Right kidney (tissue), 1 donor: ENCODE measurements around the gene FAM171A2.
"Not testable (repeated sequence)": the region's sequence is repeated elsewhere in the genome, so short reads cannot be mapped to it uniquely, and the experiment has no call there.

Experiments
- DNase-seq: peaks from one replicate; pipeline ENCODE4 v3.0.0-alpha.2; 2016

FAM171A2 gene

DNA sequence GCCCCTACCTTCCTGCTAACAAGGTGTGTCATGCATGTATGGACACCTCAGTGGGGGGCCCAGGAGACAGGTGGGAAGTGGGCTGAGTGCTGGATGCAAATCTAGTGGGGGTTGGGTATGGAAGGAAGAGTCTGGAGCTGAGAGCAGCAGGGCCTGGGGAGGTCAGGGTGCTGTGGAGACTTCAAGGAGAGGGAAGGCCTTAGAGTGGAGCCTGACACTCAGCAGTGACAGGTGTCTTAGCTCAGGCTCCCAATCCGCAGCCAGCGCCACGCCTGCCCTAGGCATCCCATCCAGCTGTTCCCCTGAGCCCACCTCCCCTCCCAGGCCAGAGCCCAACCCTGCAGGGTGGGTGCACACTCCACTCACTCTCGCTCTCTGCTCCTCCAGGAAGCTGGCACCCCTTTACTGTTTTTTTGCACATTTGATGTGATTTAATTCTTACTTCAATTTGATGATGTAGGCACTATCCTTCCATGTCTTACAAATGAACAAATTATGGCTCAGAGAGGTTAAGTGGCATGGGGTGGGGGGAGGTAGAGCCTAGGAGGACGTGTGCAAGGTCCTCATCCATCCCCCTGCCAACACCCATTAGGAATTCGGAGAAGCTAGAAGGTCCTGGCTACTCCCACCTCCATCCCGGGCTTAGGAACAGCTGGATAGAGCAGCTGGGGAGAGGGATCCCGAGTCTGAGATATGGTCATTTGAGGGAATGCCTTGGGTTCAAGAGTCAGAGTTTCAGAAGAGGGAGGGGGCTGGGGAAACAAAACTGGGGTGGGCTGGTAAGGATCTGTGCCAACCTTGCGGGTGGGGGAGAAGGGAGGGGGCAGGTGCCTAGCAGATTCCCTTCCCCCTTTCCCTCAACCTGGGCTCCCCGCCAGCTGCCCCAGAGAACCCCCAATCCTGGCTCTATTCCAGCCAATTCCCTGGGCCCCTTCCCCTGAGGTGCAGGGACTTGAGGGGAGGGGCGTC is 2.1 kb downstream of the FAM171A2 start:
- no peak for DNase-seq

DNA sequence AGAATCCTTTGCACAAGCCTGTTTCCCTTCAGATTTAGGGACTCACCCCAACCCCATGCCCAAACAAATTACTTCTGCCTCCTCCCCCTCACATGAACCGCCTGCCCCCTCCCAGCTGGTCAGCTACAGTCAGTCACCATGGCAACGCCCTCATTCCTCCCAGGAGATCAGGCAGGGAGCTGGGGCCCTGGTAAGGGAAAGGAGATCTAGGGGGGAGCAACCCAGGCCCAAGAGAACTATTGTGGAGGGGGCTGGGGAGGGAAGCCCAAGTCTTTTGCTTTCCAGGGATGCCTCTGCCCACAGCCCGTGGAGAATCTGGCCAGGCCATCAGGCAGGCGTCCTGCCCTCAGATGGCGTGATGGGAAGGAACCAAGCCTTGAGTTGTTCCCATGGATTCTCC is 2.8 kb downstream of the FAM171A2 start:
- peak; percentile 58 for DNase-seq

DNA sequence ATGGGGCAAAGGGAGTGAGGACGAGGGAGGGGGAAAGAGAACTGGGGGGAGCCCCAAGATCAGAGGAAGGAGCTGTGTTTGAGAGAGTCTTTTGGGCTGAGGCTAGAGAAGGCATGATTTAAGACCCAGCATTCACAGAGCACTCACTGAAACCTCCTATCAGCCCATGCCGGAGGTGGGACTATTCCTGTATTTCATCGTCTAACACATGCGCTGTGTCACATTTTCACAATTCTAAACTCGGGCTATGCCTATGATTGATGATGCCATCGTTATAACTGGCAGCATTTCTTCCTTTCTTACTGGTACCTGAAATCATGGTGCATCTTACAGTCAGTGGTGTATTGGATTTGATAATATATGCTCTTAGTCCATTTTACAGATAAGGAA is 3.5 kb downstream of the FAM171A2 start:
- no peak for DNase-seq

DNA sequence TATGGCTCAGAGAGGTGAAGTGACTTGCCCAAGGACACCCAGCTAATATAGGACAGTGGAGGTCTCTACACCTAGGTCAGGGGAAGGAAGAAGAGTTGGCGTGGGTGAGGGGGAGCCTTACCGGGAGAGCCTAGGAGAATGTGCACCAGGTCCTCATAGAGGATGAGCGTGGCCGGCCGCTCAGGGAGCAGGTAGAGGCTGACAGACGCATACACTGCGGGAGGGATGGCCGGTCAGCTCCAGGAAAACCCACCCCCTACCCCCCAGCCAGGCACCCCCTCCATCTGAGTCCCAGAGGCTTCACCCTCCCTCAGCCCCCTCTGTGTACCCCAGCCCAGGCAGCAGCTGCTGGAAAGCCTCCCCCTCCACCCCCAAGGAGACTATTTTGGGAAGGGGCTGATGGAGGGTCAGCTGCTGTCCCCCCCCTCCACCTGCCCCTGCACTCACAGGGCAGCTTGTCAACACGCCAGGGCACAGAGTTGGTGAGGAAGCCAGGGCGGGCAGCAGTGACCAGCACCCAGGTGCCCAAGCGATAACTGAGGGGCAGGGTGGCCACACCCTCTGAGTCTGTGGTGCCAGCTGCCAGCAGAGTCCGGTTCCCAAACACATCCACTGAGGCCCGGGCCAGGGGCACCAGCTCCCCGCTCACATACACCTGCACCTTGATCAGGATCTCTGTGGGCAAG is 4.1 kb downstream of the FAM171A2 start:
- no peak for DNase-seq

DNA sequence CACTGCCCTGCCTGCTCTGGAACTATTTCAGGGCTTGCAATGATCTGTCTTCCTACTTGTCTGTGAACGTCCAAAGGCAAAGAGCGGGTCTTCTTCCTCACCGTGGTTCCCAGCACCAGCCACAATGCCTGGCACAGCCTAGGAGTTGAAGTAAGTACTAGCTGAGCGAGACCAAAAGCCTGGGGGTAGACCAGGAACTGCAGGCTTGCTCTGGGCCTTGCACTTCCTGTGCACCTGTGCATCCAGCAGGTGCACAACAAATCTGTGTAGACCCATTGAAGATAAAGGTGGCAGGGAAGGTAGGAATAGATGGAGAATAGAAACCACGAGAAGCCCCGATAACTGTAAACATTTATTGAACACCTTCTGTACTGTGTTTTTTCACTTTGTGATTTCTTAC is 4.6 kb downstream of the FAM171A2 start:
- no peak for DNase-seq

DNA sequence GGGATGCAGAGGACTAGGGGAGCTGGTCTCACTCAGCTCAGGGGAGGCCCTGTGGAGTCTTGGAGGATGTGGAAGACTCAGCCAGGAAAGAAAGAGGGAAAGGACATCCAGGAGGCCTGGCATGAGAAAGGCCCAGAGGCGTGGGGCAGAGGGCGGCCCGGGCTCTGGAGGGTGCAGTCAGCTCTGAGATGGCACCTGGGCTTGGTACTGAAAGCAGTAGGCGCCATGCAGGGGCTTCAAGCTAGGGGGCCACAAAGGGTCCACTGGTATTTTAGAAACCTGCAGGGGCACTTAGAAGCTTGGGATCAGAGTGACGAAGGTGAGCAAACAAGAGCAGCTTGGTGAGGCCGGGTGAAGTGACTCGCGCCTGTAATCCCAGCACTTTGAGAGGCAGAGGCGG is 5.6 kb downstream of the FAM171A2 start:
- DNase-seq = no peak

DNA sequence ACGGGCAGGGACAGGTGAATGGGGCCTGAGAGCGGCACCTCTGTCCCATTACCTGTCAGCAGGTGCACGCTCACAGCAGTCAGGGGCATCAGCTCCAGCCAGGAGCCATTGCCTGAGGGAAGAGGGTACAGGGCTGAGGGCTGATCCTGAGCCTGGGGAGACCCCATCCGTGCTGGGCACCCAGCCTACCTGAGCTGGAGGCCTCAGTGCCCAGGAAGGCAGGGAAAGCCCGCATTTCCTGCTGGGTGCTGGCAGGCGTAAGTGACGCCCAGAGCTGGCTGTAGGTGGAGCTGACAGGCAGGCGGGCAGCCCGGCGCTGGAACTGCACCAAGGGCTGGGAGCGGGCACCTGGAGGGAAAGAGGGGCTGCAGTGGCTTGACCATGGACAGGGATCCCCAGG is 7.4 kb downstream of the FAM171A2 start:
- DNase-seq = no peak

DNA sequence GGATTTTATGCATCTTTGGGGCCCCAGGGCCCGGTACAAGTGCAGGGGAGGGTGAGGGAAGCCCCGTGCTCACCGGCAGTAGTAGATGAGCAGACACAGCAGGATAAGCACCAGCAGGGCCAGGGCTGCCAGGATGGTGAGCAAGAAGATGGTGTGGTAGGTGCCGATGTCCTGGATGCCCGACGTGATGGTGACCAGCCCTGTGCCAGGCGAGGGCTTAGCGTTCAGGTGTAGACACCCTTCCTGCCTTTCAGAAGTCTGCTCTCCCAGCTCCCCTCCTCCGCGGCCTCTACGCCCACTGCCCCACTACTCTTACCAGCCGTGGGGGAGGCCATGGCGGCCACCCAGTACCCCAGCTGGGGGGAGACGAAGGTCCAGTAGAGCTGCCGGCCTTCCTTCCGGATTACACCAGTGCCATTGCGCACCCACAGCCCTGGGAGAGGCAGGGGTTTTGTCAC is 8.0 kb downstream of the FAM171A2 start:
- DNase-seq = no peak

DNA sequence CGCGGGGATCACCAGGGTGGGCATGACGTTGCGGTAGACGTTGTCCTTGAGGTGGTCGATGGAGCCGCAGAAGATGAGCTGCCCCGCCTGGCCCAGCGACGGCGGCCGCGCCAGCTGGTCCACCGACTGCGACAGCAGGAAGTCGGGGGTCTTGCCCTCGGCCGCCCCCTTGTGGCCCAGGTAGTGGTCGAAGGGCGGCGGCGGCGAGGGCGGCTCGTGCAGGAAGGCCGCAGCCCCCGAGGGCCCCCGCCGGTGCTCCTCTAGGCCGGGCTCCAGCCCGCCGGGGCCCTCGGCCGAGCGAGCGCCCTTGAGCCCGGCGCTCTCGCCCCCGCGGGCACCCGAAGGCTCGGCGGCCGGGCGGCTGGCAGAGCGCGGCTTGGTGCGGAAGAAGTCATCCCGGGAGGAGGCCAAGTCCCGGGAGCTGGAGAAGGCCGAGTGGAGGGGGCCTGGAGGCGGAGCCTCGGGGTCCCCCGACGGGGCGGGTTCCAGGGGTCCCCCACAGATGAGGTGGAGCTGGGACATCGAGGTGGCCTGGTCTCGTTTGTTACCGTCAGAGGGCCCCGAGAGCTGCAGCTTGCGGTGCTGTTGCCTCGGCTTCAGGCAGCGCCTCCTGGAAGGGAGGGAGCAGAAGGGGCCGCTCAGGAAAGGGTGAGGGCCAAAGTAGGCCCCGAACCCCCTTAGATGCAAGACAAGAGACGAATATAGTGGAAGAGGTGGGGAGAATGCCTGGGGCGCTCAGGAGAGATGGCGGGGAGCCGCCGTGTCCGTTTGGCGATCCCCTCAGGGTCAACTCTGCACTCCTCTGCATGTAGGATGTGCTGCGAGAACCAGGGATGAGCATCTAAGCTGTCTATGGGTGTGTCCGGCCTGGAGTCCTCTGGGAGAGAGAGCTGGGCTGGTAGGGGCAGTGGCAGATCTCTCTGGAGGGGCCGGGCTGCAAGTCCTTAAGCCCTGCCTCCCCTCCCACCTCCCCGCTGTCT is 8.8 kb downstream of the FAM171A2 start:
- peak; percentile 53 for DNase-seq

DNA sequence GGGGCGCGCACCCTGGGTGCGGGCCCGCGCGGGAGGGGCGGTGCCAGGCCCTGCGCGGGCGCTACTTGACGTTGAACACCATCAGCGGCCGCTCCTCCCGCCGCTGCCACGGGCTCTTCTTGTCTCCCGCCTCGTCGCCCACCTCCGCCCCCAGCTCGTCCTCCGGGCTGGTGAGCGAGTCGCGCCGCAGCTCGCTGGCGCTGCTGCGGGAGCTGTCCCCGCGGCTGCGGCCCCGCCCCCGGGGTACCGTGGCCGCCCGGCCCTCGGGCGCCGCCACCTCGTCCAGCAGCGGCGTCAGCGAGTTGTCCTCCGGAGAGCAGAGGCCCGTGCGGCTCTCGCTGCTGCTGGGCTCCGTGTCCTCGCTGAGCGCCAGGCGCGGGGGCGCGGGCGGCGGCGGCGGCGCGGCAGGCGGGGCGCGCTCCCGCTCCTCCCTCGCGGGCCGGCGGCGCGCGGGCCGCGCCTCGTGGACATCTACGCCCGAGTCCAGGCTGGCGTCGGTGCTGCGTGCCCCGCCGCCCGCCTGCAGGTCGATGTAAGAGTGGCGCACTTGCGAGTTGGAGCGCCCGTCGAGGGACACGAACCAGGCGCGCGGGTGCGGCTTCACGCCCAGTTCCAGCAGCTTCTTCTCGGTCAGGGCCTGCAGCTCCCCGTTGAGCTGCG is 9.9 kb downstream of the FAM171A2 start:
- peak; percentile 55 for DNase-seq

DNA sequence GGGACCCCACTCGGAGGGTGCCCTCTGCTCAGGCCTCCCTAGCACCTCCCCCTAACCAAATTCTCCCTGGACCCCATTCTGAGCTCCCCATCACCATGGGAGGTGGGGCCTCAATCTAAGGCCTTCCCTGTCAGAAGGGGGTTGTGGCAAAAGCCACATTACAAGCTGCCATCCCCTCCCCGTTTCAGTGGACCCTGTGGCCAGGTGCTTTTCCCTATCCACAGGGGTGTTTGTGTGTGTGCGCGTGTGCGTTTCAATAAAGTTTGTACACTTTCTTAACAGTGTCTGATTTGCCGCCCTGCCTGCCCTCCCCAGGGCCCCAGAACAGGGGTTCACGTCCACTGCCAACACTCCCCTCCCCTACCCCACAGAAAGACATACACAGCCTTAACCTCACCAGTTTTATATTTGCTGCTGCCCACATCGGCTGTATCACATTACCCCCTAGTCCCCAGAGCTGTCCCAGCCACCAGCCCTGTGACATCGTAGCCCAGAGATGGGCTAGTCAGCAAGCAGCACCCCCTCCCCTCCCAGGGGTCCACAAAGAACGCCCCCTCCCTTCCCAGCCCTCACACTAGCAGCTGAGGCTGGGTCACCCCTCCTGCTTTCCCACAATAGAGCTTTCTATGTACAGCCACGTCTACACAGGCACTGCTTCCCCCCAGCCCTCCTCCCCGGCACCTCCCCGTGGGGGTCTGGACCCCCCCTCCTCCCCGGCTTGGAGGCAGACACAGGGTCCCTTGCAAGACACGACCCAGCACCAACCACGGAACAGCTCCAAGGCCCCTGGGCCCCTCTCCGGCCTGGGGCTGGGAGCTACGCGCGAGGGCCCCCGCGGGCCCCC is 10.6 kb downstream of the FAM171A2 start:
- DNase-seq = no peak

DNA sequence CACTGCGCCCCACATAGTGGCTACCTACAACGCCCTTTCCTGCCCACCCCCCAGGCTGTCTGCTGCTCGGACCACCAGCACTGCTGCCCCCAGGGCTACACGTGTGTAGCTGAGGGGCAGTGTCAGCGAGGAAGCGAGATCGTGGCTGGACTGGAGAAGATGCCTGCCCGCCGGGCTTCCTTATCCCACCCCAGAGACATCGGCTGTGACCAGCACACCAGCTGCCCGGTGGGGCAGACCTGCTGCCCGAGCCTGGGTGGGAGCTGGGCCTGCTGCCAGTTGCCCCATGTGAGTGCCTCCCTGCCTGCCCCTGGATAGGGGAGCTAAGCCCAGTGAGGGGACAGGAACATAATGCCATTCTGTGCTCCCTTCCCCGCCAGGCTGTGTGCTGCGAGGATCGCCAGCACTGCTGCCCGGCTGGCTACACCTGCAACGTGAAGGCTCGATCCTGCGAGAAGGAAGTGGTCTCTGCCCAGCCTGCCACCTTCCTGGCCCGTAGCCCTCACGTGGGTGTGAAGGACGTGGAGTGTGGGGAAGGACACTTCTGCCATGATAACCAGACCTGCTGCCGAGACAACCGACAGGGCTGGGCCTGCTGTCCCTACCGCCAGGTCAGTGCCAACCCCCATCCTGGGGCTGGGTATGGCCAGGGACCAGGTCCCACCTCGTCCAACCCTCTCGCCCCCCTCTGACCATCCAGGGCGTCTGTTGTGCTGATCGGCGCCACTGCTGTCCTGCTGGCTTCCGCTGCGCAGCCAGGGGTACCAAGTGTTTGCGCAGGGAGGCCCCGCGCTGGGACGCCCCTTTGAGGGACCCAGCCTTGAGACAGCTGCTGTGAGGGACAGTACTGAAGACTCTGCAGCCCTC is 11.5 kb downstream of the FAM171A2 start:
- DNase-seq = no peak

DNA sequence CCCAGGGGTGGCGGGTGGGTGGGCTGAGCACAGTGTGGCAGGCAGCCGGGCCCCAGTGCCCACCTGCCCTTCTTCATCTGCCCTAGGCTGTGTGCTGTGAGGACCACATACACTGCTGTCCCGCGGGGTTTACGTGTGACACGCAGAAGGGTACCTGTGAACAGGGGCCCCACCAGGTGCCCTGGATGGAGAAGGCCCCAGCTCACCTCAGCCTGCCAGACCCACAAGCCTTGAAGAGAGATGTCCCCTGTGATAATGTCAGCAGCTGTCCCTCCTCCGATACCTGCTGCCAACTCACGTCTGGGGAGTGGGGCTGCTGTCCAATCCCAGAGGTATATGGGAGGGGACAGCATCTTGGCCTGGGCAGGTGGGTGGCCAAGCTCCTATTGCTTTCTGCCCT is 12.2 kb downstream of the FAM171A2 start:
- DNase-seq = no peak

DNA sequence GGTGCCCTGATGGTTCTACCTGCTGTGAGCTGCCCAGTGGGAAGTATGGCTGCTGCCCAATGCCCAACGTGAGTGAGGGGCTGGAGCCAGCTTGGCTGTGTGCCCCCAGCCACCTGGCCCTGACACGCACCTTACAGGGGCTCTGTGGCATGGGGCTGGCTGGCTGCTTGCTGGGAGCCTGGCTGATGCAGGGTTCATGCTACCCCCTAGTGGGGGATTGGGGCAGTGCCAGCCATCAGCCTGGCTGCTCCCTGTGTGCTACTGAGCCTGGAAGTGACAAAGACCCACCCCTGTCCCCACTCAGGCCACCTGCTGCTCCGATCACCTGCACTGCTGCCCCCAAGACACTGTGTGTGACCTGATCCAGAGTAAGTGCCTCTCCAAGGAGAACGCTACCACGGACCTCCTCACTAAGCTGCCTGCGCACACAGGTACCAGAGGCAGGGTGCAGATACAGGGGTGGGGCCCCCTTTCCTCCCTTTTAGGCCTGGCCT is 12.9 kb downstream of the FAM171A2 start:
- DNase-seq = peak; percentile 63

DNA sequence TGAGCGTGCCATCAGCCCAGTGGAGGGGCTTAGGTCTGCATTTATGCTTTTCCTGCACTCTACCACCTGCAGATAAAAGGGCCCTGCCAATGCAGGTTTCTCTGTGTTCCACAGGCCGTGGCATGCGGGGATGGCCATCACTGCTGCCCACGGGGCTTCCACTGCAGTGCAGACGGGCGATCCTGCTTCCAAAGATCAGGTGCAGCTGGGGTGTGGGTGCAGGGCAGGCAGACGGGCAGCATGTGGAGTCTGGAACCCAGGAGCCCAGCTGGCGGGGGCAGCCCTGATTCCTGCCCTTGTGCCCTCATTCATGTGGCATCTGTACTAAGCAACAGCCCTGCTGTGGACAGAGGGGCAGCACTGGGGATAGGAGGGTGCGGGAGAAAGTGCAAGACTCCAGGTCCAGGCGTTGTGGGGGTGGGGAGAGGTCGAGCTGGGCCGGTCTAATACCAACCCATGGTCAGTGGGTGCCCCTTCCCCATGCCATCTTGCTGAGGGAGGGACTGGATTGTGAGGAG is 14.0 kb downstream of the FAM171A2 start:
- no peak for DNase-seq

DNA sequence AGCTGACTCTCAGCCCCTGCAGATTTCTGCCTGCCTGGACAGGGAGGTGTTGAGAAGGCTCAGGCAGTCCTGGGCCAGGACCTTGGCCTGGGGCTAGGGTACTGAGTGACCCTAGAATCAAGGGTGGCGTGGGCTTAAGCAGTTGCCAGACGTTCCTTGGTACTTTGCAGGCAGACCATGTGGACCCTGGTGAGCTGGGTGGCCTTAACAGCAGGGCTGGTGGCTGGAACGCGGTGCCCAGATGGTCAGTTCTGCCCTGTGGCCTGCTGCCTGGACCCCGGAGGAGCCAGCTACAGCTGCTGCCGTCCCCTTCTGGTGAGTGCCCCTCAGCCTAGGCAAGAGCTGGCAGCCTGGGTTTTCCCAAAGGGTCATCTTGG is 14.7 kb downstream of the FAM171A2 start:
- no peak for DNase-seq

DNA sequence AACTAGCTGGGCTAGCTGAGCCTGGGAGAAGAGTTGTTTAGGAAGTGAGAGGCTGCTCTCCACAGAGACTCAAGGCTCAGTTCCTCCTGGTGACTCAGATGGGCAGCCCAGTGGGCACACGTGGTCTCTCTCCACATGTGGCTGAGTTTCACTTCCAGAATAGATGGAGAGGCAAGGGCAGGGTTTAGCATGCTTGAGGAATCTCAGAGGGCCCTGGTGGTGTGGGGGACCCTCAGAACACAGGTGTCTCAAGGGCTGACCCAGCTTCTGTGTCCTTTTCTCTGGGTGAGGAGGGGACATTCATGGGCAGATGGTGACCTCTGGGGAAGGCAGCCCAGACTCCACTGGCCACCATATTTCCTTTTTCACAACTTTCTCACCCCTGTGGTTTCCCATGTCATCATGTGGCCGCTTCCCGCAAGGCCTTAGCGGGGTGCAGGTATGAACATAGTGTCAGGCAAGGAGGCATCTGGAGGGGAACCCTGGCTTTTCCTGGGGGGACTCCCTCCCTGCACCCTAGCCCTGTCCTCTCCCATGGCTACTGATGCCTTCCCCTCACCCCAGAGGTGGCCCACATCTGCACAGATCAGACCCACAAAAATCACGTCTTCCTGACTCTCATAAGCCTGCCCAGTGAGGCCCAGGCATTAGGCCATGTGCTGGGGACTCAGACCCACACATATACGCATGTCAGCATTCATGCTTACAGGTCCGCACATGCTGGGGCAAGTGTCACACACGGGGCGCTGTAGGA is 15.2 kb downstream of the FAM171A2 start:
- no peak for DNase-seq

DNA sequence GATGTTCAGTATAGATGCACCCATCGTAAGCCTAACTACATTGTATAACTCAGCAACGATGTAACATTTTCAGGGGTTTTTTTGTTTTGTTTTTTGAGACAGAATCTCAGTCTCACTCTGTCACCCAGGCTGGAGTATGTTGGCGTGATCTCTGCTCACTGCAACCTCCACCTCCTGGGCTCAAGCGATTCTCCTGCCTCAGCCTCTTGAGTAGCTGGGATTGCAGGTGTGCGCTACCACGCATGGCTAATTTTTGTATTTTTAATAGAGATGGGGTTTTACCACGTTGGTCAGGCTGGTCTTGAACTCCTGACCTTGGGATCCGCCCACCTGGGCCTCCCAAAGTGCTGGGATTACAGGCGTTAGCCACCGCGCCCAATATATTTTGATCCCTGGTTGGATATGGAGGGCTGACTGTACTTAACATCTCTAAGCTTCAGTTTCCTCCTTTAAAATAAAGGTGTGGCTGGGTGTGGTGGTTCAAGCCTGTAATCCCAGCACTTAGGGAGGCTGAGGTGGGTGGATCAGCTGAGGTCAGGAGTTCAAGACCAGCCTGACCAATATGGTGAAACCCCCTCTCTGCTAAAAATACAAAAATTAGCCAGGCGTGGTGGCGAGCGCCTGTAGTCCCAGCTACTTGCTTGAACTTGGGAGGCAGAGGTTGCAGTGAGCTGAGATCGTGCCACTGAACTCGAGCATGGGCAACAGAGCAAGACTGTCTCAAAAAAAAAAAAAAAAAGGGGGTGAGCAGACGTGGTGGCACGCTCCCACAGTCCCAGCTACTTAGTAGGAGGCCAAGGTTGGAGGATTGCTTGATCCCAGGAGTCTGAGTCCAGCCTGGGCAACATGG is 16.2 kb downstream of the FAM171A2 start:
- DNase-seq = not testable (repeated sequence)
